Colonic mucosa (tissue), 4 donors: Measurements from ENCODE around the gene PCID2. TPM values are rescaled to one million over a fixed set of nuclear protein-coding genes. Genes with fewer than 3 reads are reported as not detected.

ENCODE experiments used
- DNase-seq: peaks from one replicate; pipeline ENCODE4 v3.0.0-alpha.2; 2020
- H3K27ac ChIP-seq: fragments of 200-600 bp; one replicate; pipeline ENCODE4 v1.8.0; 2021
- H3K27me3 ChIP-seq: fragments of 200-600 bp; one replicate; pipeline ENCODE4 v1.8.0; 2021
- H3K36me3 ChIP-seq: fragments of 200-600 bp; one replicate; pipeline ENCODE4 v1.8.0; 2021
- H3K4me1 ChIP-seq: fragments of 200-600 bp; one replicate; pipeline ENCODE4 v1.8.0; 2021; ENCODE audit warnings: mild to moderate bottlenecking
- H3K4me3 ChIP-seq: fragments of 200-600 bp; one replicate; pipeline ENCODE4 v1.8.0; 2021
- H3K9ac ChIP-seq, 2 donors: one replicate each; pipeline ENCODE4 v1.7.0; 2013; ENCODE audit warnings: control low read depth in 2 of 2, low read depth in 2 of 2, low read length in 2 of 2
- H3K9me3 ChIP-seq: fragments of 200-600 bp; one replicate; pipeline ENCODE4 v1.8.0; 2021
- CTCF ChIP-seq: fragments of 200-600 bp; IDR thresholded peaks from one replicate; pipeline ENCODE4 v1.8.0; 2022; ENCODE audit warnings: antibody characterized with exemption, mild to moderate bottlenecking
- intact Hi-C: fragments of 100-400 bp; cut with DNase I; formaldehyde crosslinking; loops from one replicate; pipeline ENCODE4 v1.14.1; 2022
- total RNA-seq, 2 donors: library from RNA; stranded (reverse); fragmentation: NEBNext Ultra II Directional in 1 of 2; extraction: Animal tissue kit (Norgen Biotek cat#: 25700) in 1 of 2; gene quantifications; one replicate each; pipeline ENCODE4 v1.2.1, GENCODE V29; 2021
- donor health status: healthy.
- donor health status: DM: no; HTN: no; CAD: no.
- donor health status: DM: no; HTN: no; CAD: no.

Gene PCID2
- total RNA-seq, 2 donors from 2014 or later: 23.4 to 40.2 TPM

- intact Hi-C loops: no loop called here
- Histone ChIP-seq H3K27ac (no peak overlapping the region), H3K4me3 (no peak overlapping the region), H3K4me1 (no peaks in the 10 kb centered on the region), H3K9me3 (no peaks in the 10 kb centered on the region), H3K27me3 (no peaks in the 10 kb centered on the region), H3K36me3 (peaks cover 13% of the 10 kb centered on the region), H3K9ac (no peak overlapping the region)
- no peak for DNase-seq
- no peak for TF ChIP-seq CTCF
Observed at GRCh38 chr13:113192902-113193301, 15.6 kb downstream of the PCID2 start.

GRCh38 chr13:113192279-113192678, 16.2 kb downstream of the PCID2 start:
- H3K9ac ChIP-seq: no peak overlapping the region
- no peaks in the 10 kb centered on the region for H3K9me3 ChIP-seq
- H3K27me3 ChIP-seq: no peaks in the 10 kb centered on the region
- no peak overlapping the region for H3K4me3 ChIP-seq
- H3K27ac ChIP-seq: no peak overlapping the region
- no peak for TF ChIP-seq CTCF
- peaks cover 7% of the 10 kb centered on the region for H3K36me3 ChIP-seq
- no peaks in the 10 kb centered on the region for H3K4me1 ChIP-seq
- no peak for DNase-seq
- intact Hi-C loops: no loop called here

GRCh38 chr13:113190181-113190580, 18.3 kb downstream of the PCID2 start:
- H3K36me3 ChIP-seq: peaks cover 6% of the 10 kb centered on the region
- intact Hi-C loops: no loop called here
- H3K9ac ChIP-seq: no peak overlapping the region
- no peak for DNase-seq
- H3K27me3 ChIP-seq: no peaks in the 10 kb centered on the region
- H3K4me3 ChIP-seq: no peak overlapping the region
- H3K4me1 ChIP-seq: no peaks in the 10 kb centered on the region
- TF ChIP-seq CTCF: no peak
- no peaks in the 10 kb centered on the region for H3K9me3 ChIP-seq
- H3K27ac ChIP-seq: no peak overlapping the region

- Histone ChIP-seq H3K27ac (no peak overlapping the region), H3K4me1 (no peaks in the 10 kb centered on the region), H3K9me3 (no peaks in the 10 kb centered on the region), H3K9ac (no peak overlapping the region), H3K27me3 (no peaks in the 10 kb centered on the region), H3K36me3 (peaks cover 7% of the 10 kb centered on the region), H3K4me3 (no peak overlapping the region)
- intact Hi-C loops: no loop called here
- no peak for DNase-seq
- TF ChIP-seq CTCF: no peak
Observed at GRCh38 chr13:113187883-113188665, 20.4 kb downstream of the PCID2 start.

GRCh38 chr13:113187263-113187669, 21.2 kb downstream of the PCID2 start:
- H3K9ac ChIP-seq: peak overlapping the region in 1 of 2 donors; percentile 3
- no peak overlapping the region for H3K4me3 ChIP-seq
- peaks cover 7% of the 10 kb centered on the region for H3K36me3 ChIP-seq
- no peaks in the 10 kb centered on the region for H3K27me3 ChIP-seq
- intact Hi-C loops: no loop called here
- H3K4me1 ChIP-seq: no peaks in the 10 kb centered on the region
- no peak overlapping the region for H3K27ac ChIP-seq
- no peaks in the 10 kb centered on the region for H3K9me3 ChIP-seq
- TF ChIP-seq CTCF: no peak
- peak; percentile 50 for DNase-seq
